Stimulated activated naive CD8-positive, alpha-beta T cell treated with anti-CD3 and anti-CD28 coated beads, Interleukin-15, Interleukin-2, amounts not matched to agents 100 U/mL and 50 U/mL, for 24 hours (primary cell): ENCODE data around the gene RNF126.
"Not testable (repeated sequence)": the region's sequence is repeated elsewhere in the genome, so short reads cannot be mapped to it uniquely, and the experiment has no call there.

Experiments used
- ATAC-seq: fragments of 150-1000 bp; cut with Tn5 transposase; one replicate; pipeline ENCODE4 v1.10.0; 2021
- DNase-seq: peaks from one replicate; pipeline ENCODE4 v3.0.0; 2021

Gene RNF126

GRCh38 chr19:686589-687297, 23.7 kb upstream of the RNF126 start:
- no peak for DNase-seq

GRCh38 chr19:685454-685931, 22.5 kb upstream of the RNF126 start:
- no peak for DNase-seq

More at GRCh38 chr19:686589-687297, 23.7 kb upstream of the RNF126 start:
- ATAC-seq = peak; percentile 14

GRCh38 chr19:682678-683320, 19.8 kb upstream of the RNF126 start:
- DNase-seq (no peak), ATAC-seq (no peak)

More at GRCh38 chr19:685454-685931, 22.5 kb upstream of the RNF126 start:
- ATAC-seq = no peak

- DNase-seq = peak; percentile 96
- no peak for ATAC-seq
These were observed 18.3 kb upstream of the RNF126 start for GRCh38 chr19:681029-682019.

GRCh38 chr19:680287-681028, 17.4 kb upstream of the RNF126 start:
- ATAC-seq = peak; percentile 84
- peak; percentile 100 for DNase-seq

GRCh38 chr19:679418-680286, 16.6 kb upstream of the RNF126 start:
- DNase-seq (peak; percentile 60), ATAC-seq (peak; percentile 0)

- ATAC-seq (no peak), DNase-seq (no peak)
These were observed 15.9 kb upstream of the RNF126 start for GRCh38 chr19:678791-679388.

- ATAC-seq (no peak), DNase-seq (no peak)
These were observed 14.8 kb upstream of the RNF126 start for GRCh38 chr19:677601-678436.

GRCh38 chr19:677201-677600, 14.2 kb upstream of the RNF126 start:
- DNase-seq = no peak
- no peak for ATAC-seq

GRCh38 chr19:676339-677105, 13.5 kb upstream of the RNF126 start, which contains the start of gene FSTL3:
TSS of gene FSTL3 (plus strand) at chr19:676392. CDS start at chr19:676424, 32 bp downstream.
- DNase-seq (no peak), ATAC-seq (no peak)

GRCh38 chr19:676007-676338, 13.0 kb upstream of the RNF126 start:
- DNase-seq = no peak

GRCh38 chr19:674282-675151, 11.5 kb upstream of the RNF126 start:
- ATAC-seq (no peak), DNase-seq (no peak)

More at GRCh38 chr19:676007-676338, 13.0 kb upstream of the RNF126 start:
- no peak for ATAC-seq

GRCh38 chr19:670609-671075, 7.6 kb upstream of the RNF126 start:
- peak; percentile 31 for ATAC-seq
- DNase-seq = no peak

GRCh38 chr19:668675-669434, 5.8 kb upstream of the RNF126 start:
- DNase-seq, ATAC-seq: not testable (repeated sequence)

GRCh38 chr19:666985-667573, 4.1 kb upstream of the RNF126 start:
- not testable (repeated sequence) for DNase-seq, ATAC-seq

GRCh38 chr19:664913-665443, 2.0 kb upstream of the RNF126 start:
- DNase-seq (peak; percentile 87), ATAC-seq (no peak)
